GM13976 (cell line): ENCODE measurements around the gene MTREX.

Experiments used
- DNase-seq: peaks from one replicate; pipeline ENCODE4 v3.0.0; 2012; ENCODE audit warnings: low spot score
- in situ Hi-C: fragments of 300-500 bp; cut with MboI; formaldehyde crosslinking; loops from one replicate; pipeline ENCODE4 v1.12.0; 2022; ENCODE audit warnings: low sequenced_read_pairs, mixed read lengths, inconsistent platforms; ENCODE audit not compliant: unreplicated experiment
- TF ChIP-seq, protein P1 (sequence below): IDR thresholded peaks from 2 replicates; pipeline ENCODE4 v1.5.1; 2012; ENCODE audit warnings: borderline replicate concordance, mild to moderate bottlenecking; ENCODE audit not compliant: insufficient read depth; ENCODE audit errors: extremely low read depth, missing control alignments, control extremely low read depth

Gene MTREX

DNA sequence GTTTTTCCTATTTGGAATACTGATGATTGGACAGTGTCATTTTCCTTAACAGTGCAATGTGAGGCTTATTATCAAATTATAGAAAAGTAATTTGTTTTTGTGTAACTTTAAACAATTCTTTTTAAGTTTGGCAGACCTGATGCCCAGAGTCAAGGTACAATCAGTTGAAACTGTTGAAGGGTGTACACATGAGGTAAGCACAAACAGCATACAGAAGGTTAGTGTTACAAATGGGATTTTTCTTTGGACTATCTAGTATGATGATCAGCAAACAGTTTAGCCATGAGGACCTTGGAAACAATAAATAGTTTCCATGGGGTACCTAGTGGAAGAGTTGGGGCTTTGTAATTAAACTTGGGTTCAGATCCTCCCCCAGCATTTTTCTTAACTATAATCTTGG is 16.2 kb downstream of the MTREX start:
- in situ Hi-C loops, result no loop called here
- DNase-seq, result no peak
- TF ChIP-seq, protein P1, sequence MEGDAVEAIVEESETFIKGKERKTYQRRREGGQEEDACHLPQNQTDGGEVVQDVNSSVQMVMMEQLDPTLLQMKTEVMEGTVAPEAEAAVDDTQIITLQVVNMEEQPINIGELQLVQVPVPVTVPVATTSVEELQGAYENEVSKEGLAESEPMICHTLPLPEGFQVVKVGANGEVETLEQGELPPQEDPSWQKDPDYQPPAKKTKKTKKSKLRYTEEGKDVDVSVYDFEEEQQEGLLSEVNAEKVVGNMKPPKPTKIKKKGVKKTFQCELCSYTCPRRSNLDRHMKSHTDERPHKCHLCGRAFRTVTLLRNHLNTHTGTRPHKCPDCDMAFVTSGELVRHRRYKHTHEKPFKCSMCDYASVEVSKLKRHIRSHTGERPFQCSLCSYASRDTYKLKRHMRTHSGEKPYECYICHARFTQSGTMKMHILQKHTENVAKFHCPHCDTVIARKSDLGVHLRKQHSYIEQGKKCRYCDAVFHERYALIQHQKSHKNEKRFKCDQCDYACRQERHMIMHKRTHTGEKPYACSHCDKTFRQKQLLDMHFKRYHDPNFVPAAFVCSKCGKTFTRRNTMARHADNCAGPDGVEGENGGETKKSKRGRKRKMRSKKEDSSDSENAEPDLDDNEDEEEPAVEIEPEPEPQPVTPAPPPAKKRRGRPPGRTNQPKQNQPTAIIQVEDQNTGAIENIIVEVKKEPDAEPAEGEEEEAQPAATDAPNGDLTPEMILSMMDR, result no peak

DNA sequence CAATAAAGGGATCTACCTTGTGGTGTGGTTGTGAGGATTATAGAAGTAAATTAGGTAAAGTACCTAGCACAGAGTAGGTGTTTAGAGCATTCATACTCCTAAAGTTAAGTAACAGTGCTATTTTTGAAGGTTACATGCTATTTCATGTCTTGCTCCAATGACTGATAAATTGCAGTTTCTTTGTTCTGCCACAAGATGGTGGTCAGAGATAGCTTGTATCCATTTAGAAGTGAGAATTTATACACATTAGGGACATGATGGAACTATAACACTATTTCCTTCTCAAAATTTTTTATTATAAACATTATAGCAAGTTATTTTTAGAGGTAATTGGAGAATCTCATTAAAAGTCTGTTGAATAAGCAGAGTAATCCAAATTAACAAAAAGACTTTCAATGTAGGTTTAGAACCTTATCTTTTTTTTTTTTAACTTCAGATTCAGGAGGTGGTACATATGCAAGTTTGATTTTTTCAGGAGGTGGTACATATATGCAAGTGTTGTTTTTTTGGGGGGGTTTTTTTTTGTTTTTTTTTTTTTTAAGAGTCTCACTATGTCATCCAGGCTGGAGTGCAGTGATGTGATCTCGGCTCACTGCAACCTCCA is 17.1 kb downstream of the MTREX start:
- peak; percentile 32 for DNase-seq
- in situ Hi-C loops, result loop anchor here (25.0 kb wide), 1 partner anchor 362 kb away; no protein-coding TSS in a partner anchor
- TF ChIP-seq, protein P1, result peak; percentile 45

DNA sequence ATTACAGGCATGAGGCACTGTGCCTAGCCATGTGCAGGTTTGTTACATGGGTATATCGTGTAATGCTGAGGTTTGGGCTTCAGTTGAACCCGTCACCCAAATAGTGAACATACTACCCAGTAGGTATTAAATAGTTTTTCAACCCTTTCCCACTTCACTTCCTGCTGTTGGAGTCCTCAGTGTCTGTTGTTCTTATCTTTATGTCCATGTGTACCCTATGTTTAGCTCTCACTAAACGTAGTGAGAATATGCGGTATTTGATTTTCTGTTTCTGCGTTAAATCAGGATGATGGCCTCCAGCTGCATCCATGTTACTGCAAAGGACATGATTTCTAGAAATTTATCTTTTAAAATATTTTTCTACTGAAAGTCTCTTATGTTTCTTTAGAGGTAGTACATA is 17.8 kb downstream of the MTREX start:
- in situ Hi-C loops, result loop anchor here (25.0 kb wide), 1 partner anchor 362 kb away; no protein-coding TSS in a partner anchor
- TF ChIP-seq, protein P1, result no peak
- DNase-seq, result no peak

DNA sequence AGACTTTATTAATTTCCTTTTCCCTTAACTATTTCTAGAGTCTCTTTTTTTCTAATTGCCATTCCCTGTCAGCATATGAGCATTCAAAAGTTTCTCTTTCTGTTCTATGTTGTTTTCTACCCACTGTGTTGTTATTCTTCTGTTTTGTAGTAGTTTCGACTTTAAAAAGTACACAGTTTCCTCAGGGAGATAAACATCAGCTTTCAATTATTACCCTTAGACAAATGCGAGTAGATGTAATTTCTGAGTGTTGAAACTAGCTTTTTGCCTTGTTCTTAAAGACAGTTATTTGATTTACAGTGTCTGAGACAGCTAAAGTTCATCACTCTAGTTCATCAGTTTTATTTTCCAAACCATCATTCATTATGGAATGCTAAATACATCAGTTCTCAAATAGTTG is 19.5 kb downstream of the MTREX start:
- in situ Hi-C loops, result loop anchor here (25.0 kb wide), 1 partner anchor 360 kb away; no protein-coding TSS in a partner anchor

GRCh38 chr5:55331321-55331720 is 23.5 kb downstream of the MTREX start:
- no peak for DNase-seq
- in situ Hi-C loops, result loop anchor here (25.0 kb wide), 1 partner anchor 356 kb away; no protein-coding TSS in a partner anchor
- TF ChIP-seq, protein P1, result no peak

More for the DNA sequence above, 19.5 kb downstream of the MTREX start:
- TF ChIP-seq, protein P1, result no peak
- no peak for DNase-seq

- TF ChIP-seq, protein P1, result no peak
- in situ Hi-C loops, result loop anchor here (25.0 kb wide), 1 partner anchor 354 kb away; no protein-coding TSS in a partner anchor
- no peak for DNase-seq
Observed at GRCh38 chr5:55333017-55333416, 25.2 kb downstream of the MTREX start.

DNA sequence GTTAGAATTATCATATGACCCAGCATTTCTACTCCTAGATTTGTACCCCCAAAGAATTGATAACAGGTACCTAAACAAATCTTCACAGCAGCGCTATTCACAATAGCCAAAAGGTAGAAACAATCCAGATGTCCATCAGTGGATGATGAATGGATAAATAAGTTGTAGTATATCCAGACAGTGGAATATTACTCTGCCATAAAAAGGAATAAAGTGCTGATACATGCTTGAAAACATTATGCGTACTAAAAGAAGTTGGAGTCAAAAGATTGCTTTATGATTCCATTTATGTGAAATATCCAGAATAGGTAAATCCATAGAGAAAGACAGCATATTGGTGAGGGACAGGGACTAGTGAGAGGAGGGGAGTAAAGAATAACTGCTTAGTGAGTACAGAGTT is 26.0 kb downstream of the MTREX start:
- no peak for DNase-seq
- TF ChIP-seq, protein P1, result no peak
- in situ Hi-C loops, result loop anchor here (25.0 kb wide), 1 partner anchor 353 kb away; no protein-coding TSS in a partner anchor
